Measurements from ENCODE around the gene OAS1. TPM values are rescaled to one million over a fixed set of nuclear protein-coding genes. Genes with fewer than 3 reads are reported as not detected.
A peak's percentile ranks its signal among the peaks of the same experiment; 100 is the strongest.

Gene OAS1
- total and polyA plus RNA-seq, 2 donors from 2014 or later: 17.5 to 27.2 TPM

DNA sequence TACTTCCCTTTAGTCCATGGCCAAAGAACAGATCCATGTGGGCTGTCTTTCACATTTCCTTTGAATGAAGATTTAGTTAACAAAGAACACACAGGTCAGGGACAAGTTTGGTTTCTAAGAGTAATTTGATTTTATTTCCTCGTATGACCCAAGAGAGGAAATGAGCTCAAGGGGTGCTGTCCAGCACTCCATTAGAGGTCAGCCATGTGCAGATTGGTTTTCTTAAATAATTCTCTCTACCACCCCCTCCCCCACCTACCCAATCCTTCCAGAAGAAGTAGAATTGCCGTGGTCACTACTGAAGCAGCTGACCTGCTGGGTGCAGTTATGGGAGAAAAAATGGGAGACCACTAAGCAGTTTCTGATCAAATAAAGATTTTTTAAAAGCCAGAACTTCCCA, 13.9 kb upstream of the OAS1 start:
- TF ChIP-seq, protein P1, sequence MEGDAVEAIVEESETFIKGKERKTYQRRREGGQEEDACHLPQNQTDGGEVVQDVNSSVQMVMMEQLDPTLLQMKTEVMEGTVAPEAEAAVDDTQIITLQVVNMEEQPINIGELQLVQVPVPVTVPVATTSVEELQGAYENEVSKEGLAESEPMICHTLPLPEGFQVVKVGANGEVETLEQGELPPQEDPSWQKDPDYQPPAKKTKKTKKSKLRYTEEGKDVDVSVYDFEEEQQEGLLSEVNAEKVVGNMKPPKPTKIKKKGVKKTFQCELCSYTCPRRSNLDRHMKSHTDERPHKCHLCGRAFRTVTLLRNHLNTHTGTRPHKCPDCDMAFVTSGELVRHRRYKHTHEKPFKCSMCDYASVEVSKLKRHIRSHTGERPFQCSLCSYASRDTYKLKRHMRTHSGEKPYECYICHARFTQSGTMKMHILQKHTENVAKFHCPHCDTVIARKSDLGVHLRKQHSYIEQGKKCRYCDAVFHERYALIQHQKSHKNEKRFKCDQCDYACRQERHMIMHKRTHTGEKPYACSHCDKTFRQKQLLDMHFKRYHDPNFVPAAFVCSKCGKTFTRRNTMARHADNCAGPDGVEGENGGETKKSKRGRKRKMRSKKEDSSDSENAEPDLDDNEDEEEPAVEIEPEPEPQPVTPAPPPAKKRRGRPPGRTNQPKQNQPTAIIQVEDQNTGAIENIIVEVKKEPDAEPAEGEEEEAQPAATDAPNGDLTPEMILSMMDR (IDR thresholded peaks at IDR 0.05; ENCODE audit: borderline replicate concordance, extremely low read depth, insufficient read depth): no peak
- Histone ChIP-seq H3K27me3 (ENCODE audit: control insufficient read depth, insufficient read depth, low read length) (no peaks in the 10 kb centered on the region), H3K27ac (ENCODE audit: low read depth in 2 of 2, low read length in 2 of 2) (no peak overlapping the region), H3K36me3 (ENCODE audit: control insufficient read depth in 2 of 3, insufficient read depth in 3 of 3, low read length in 3 of 3) (no peaks in the 10 kb centered on the region), H3K4me1 (ENCODE audit: control insufficient read depth in 2 of 3, insufficient read depth in 2 of 3, low read depth in 1 of 3, low read length in 3 of 3) (no peaks in the 10 kb centered on the region), H3K9me3 (ENCODE audit: control insufficient read depth in 2 of 3, insufficient read depth in 1 of 3, low read length in 3 of 3) (no peaks in the 10 kb centered on the region), H3K9ac (ENCODE audit: low read length in 3 of 3) (no peak overlapping the region), H3K4me3 (ENCODE audit: low read length in 3 of 3) (no peak overlapping the region)
- FAIRE-seq: no peak
- DNase-seq: peak in 1 of 5 donors; percentile 50
- intact Hi-C loops (cut with DNase I): loop anchor here (10.0 kb wide), 1 partner anchor 282 kb away; no protein-coding TSS in a partner anchor

DNA sequence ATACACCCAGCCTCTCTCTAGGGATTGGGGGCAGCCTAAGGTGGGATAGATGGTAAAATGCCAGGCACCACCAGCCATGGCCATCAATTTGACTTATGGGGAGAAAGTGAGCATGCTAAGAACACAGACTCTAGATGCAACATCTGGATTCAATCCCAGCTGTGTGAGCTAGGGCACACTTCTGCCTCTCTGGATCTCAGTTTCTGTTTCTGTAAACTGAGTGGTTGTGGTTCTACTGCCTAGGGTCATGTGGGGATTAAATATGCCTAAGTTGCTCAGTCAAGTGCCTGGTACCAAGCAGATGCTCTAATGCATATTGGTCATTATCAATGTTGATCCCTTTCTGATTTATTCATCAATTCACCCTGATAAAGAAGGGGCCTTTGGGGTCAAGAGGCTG, 12.6 kb upstream of the OAS1 start:
- intact Hi-C loops (cut with DNase I): loop anchor here (10.0 kb wide), 1 partner anchor 281 kb away; no protein-coding TSS in a partner anchor
- TF ChIP-seq, protein P1 (IDR thresholded peaks at IDR 0.05; ENCODE audit: borderline replicate concordance, extremely low read depth, insufficient read depth): no peak
- FAIRE-seq: no peak

DNA sequence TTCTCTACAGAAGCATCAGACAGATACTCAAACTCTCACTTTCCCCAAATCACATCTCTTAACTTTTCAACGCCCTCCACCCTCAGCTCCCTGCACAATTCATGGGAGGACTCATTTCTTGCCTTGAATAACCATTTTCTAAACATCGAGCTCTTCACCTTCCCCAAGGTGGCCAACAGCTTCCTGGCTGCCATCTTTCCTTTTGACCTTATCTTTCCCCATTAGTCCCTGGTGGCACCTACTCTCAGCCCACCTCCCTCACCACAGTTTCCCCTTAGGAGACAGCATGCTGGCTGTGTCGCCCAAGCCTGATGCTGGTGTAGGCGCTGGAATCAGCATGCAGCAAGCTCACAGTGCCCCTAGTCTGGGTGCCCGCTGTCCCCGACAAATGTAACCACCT, 8.4 kb upstream of the OAS1 start:
- Histone ChIP-seq H3K27ac (ENCODE audit: low read depth in 2 of 2, low read length in 2 of 2) (no peak overlapping the region), H3K9ac (ENCODE audit: low read length in 3 of 3) (no peak overlapping the region), H3K9me3 (ENCODE audit: control insufficient read depth in 2 of 3, insufficient read depth in 1 of 3, low read length in 3 of 3) (no peaks in the 10 kb centered on the region), H3K27me3 (ENCODE audit: control insufficient read depth, insufficient read depth, low read length) (no peaks in the 10 kb centered on the region), H3K36me3 (ENCODE audit: control insufficient read depth in 2 of 3, insufficient read depth in 3 of 3, low read length in 3 of 3) (no peaks in the 10 kb centered on the region), H3K4me3 (ENCODE audit: low read length in 3 of 3) (no peak overlapping the region), H3K4me1 (ENCODE audit: control insufficient read depth in 2 of 3, insufficient read depth in 2 of 3, low read depth in 1 of 3, low read length in 3 of 3) (no peaks in the 10 kb centered on the region)
- FAIRE-seq: no peak
- DNase-seq: no peak
- TF ChIP-seq, protein P1 (IDR thresholded peaks at IDR 0.05; ENCODE audit: borderline replicate concordance, extremely low read depth, insufficient read depth): no peak
- intact Hi-C loops (cut with DNase I): loop anchor here (10.0 kb wide), 1 partner anchor 276 kb away; no protein-coding TSS in a partner anchor

More for the DNA sequence above, 12.6 kb upstream of the OAS1 start:
- Histone ChIP-seq H3K4me3 (ENCODE audit: low read length in 3 of 3) (no peak overlapping the region), H3K9me3 (ENCODE audit: control insufficient read depth in 2 of 3, insufficient read depth in 1 of 3, low read length in 3 of 3) (no peaks in the 10 kb centered on the region), H3K27ac (ENCODE audit: low read depth in 2 of 2, low read length in 2 of 2) (no peak overlapping the region), H3K27me3 (ENCODE audit: control insufficient read depth, insufficient read depth, low read length) (no peaks in the 10 kb centered on the region), H3K4me1 (ENCODE audit: control insufficient read depth in 2 of 3, insufficient read depth in 2 of 3, low read depth in 1 of 3, low read length in 3 of 3) (no peaks in the 10 kb centered on the region), H3K36me3 (ENCODE audit: control insufficient read depth in 2 of 3, insufficient read depth in 3 of 3, low read length in 3 of 3) (no peaks in the 10 kb centered on the region), H3K9ac (ENCODE audit: low read length in 3 of 3) (no peak overlapping the region)
- DNase-seq: no peak
